Cardiac muscle cell (in vitro differentiated cells and primary cell): ENCODE measurements around the gene GOT1. TPM values are rescaled to one million over a fixed set of nuclear protein-coding genes. Genes with fewer than 3 reads are reported as not detected.

ENCODE experiments used
- DNase-seq, 2 donors: peaks; one replicate each; pipeline versions ENCODE4 v3.0.0 to v3.0.0-alpha.2; 2010 to 2017; ENCODE audit warnings: low read depth in 1 of 2, low spot score in 1 of 2
- H3K27ac ChIP-seq: fragments of 200-600 bp; sonication (generic); 2 replicates; pipeline ENCODE4 v1.5.1; 2016
- H3K27me3 ChIP-seq: fragments of 200-600 bp; sonication (generic); 2 replicates; pipeline ENCODE4 v1.6.0; 2016; ENCODE audit warnings: control low read depth
- H3K36me3 ChIP-seq: fragments of 200-600 bp; sonication (generic); 2 replicates; pipeline ENCODE4 v1.5.1; 2016; ENCODE audit warnings: control low read depth
- H3K4me1 ChIP-seq: fragments of 200-600 bp; sonication (generic); 2 replicates; pipeline ENCODE4 v1.8.1; 2017; ENCODE audit warnings: low read depth, mild to moderate bottlenecking, mixed run types
- H3K4me3 ChIP-seq: fragments of 200-600 bp; sonication (generic); 2 replicates; pipeline ENCODE4 v1.5.1; 2016; ENCODE audit warnings: mild to moderate bottlenecking
- H3K9me3 ChIP-seq: fragments of 200-600 bp; sonication (generic); 2 replicates; pipeline ENCODE4 v1.5.1; 2017; ENCODE audit warnings: low read depth, mild to moderate bottlenecking, control low read depth
- CTCF ChIP-seq: IDR thresholded peaks from 2 replicates; pipeline ENCODE4 v1.5.1; 2012; ENCODE audit warnings: low read depth, mild to moderate bottlenecking, low read length
- polyA plus RNA-seq: library from polyadenylated mRNA; unstranded; fragments of >200 nt; fragmentation: Nextera tagmentation; extraction: Ambion mirVana; gene quantifications from 2 replicates; pipeline ENCODE4 v1.2.1, GENCODE V29; 2016
- total RNA-seq: library from RNA; depleted of rRNA; stranded (reverse); fragments of >200 nt; gene quantifications from 2 replicates; pipeline ENCODE4 v1.2.3, GENCODE V29; 2016

The GOT1 gene
- total and polyA plus RNA-seq, 2 experiments from 2014 or later: 114 to 243 TPM

- peaks cover 5% of the 10 kb centered on the region for H3K4me1 ChIP-seq
- no peak for DNase-seq
- H3K4me3 ChIP-seq: no peak overlapping the region
- no peaks in the 10 kb centered on the region for H3K9me3 ChIP-seq
- TF ChIP-seq CTCF: no peak
- no peak overlapping the region for H3K27ac ChIP-seq
- H3K36me3 ChIP-seq: no peaks in the 10 kb centered on the region
- H3K27me3 ChIP-seq: no peaks in the 10 kb centered on the region
Measured at GRCh38 chr10:99443500-99443899, 13.1 kb upstream of the GOT1 start.

GRCh38 chr10:99442394-99442793 is 12.0 kb upstream of the GOT1 start:
- Histone ChIP-seq H3K27ac (no peak overlapping the region), H3K4me3 (no peak overlapping the region), H3K27me3 (no peaks in the 10 kb centered on the region), H3K36me3 (no peaks in the 10 kb centered on the region), H3K4me1 (peaks cover 5% of the 10 kb centered on the region), H3K9me3 (no peaks in the 10 kb centered on the region)
- DNase-seq: no peak
- no peak for TF ChIP-seq CTCF

DNA sequence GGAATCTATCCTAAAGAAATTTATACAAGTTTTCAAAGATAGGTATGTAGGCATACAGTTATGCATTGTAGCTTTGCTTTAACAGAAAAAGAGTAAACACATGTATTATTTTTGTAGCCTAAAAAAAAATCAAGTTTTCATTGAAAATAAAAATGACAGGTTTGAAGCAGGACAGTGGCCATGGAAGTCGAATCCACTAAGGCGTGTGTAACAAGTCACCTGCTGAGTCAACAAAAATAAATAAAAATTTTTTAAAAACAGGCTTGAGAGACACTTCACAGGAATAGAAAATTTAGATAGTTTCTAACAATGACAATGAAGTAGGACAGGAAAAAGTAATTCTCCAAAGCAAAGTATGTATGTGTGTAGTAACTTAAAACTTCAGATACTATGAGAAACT is 8.5 kb upstream of the GOT1 start:
- no peak for TF ChIP-seq CTCF
- H3K36me3 ChIP-seq: peaks cover 3% of the 10 kb centered on the region
- no peak for DNase-seq

DNA sequence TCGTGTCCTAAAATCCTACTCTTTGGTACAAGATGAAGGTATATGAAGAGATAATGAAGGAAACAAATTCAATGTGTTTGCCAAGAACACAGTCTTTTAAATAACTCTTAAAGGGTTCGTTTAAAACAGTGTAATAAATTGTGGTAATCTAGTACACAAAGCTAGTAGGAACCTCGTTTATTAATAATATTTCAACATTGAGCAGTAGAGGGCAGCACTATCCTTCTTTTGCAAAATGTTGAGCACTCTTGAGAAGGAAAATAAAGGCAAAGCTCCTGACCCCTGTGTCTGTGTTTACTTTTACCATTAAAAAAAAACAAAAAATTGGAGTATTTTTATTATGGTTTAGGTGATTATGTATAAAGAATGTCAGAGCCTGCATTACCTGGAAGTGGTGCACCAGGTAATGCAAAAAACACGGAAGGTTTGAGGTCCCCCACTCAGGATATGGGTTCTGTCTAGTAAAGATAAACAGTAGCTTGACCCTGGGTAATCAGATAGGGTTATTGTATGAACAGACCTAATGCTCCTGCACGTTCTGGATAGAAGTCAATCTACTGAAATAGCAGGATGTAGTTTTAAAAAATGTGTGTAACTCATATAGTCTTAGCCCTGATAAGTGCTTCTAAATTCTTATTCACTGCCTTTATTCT is 5.7 kb upstream of the GOT1 start:
- H3K27ac ChIP-seq: no peak overlapping the region
- no peaks in the 10 kb centered on the region for H3K27me3 ChIP-seq
- H3K4me3 ChIP-seq: no peak overlapping the region
- DNase-seq: peak; percentile 60 to 62
- peaks cover 9% of the 10 kb centered on the region for H3K4me1 ChIP-seq
- TF ChIP-seq CTCF: peak; percentile 43
- peaks cover 3% of the 10 kb centered on the region for H3K36me3 ChIP-seq
- no peaks in the 10 kb centered on the region for H3K9me3 ChIP-seq

More for the DNA sequence above, 8.5 kb upstream of the GOT1 start:
- no peaks in the 10 kb centered on the region for H3K4me1 ChIP-seq
- no peak overlapping the region for H3K27ac ChIP-seq
- no peak overlapping the region for H3K4me3 ChIP-seq
- H3K27me3 ChIP-seq: no peaks in the 10 kb centered on the region
- no peaks in the 10 kb centered on the region for H3K9me3 ChIP-seq

DNA sequence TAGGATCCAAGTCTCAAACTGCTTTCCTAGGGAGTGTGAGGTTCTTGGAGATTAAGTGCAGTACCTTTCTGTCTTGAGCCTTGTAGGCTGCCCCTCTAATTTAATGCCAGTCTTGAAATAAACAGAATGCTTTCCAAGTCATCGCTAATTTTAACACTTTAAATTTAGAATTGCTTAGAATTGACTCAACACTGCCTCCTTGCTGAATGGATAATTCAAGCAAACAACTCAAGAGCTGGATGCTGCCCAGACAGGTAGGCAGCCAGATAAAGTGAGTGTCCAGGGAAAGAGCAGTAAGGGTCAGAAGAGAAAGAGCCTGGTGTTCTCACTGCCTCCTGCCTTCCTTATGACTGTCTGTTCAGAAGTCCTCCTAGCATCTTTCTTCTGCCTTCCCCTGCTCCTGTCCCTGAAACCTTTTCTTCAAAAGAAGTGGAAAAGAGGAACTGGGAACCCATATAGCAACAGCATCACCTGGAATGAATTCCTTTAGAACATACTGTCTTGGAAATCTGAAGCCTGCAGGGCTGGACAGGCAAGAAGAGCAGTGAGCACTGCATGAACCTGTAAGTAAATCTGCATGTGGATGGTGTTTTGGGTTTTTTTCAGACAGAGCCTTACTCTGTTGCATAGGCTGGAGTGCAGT is 3.1 kb upstream of the GOT1 start:
- H3K27me3 ChIP-seq: no peaks in the 10 kb centered on the region
- H3K36me3 ChIP-seq: peaks cover 3% of the 10 kb centered on the region
- H3K4me1 ChIP-seq: peaks cover 19% of the 10 kb centered on the region
- H3K27ac ChIP-seq: peak overlapping the region; percentile 42
- no peak overlapping the region for H3K4me3 ChIP-seq
- no peaks in the 10 kb centered on the region for H3K9me3 ChIP-seq
- TF ChIP-seq CTCF: peak; percentile 14
- DNase-seq: no peak
